Stimulated activated CD4-positive, alpha-beta T cell treated with anti-CD3 and anti-CD28 coated beads, TNF-alpha, amount 100 ng/mL, for 4 hours (primary cell): ENCODE measurements around the gene KCND3.

Experiments used
- DNase-seq, 3 experiments: peaks; one replicate each; pipeline ENCODE4 v3.0.0-alpha.2; 2020; ENCODE audit warnings: low read depth in 3 of 3

KCND3 gene

GRCh38 chr1:111848852-111849545 lies 140.5 kb downstream of the KCND3 start:
- DNase-seq: no peak

GRCh38 chr1:111847466-111847865 lies 142.0 kb downstream of the KCND3 start:
- DNase-seq: no peak

GRCh38 chr1:111846842-111847241 lies 142.6 kb downstream of the KCND3 start:
- no peak for DNase-seq

DNA sequence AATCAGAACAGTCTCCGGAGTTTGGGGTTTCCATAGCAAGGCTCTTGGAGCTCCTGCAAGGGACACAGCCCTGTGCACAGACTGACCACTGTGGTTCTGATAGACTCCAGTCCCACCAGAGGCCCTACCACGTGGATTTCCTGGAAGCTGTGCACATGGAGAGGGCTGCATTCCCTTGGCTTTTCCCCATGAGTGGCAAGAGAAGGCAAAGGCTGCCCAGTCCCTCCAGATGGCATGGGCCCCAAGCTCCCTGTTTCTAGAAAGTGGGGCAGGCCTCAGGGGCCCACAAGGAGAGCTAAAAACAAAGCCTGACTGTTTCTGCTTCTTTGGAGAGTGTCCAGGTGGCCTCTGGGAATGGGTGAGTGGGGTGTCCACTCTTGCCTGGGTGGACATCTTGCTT lies 146.3 kb downstream of the KCND3 start:
- DNase-seq: no peak

DNA sequence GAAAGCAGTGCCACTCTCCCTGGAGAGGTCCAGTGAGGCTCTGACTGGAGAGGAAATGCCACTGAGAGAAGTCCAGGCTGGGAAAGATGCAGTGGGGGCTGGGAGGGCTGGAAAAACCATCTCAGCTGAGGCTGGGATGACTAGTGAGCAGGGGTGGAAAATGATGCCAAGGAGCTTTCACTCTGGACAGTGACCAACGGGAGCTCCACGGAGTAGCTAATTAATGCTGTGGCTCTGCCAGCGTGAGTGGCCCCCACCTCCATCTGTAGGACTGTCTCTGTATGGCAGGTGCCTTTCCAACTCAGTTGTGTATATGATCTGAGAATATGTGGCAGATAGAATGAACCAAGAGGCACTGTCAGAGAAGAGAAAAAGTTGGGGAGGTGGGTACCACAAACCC lies 147.1 kb downstream of the KCND3 start:
- DNase-seq: no peak

DNA sequence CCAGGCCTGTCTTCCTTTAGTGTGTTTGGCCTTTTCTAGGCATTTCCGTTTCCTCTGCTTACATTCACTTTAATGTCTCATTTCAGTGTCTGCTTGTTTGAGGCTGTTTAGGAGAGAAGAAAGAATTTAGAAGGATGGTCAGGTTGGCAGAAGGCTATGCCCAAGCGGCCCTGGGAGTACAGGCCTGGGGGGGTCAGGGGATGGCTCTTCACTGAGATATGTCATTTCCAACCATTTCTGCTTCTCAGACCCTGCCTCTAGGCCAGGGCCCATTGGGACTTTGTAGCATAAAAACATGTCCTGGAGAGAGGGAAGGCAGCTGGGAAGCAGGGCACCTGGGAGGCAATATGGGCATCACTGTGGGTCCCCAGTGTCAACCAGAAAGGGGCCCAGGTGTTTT lies 147.7 kb downstream of the KCND3 start:
- DNase-seq: no peak

DNA sequence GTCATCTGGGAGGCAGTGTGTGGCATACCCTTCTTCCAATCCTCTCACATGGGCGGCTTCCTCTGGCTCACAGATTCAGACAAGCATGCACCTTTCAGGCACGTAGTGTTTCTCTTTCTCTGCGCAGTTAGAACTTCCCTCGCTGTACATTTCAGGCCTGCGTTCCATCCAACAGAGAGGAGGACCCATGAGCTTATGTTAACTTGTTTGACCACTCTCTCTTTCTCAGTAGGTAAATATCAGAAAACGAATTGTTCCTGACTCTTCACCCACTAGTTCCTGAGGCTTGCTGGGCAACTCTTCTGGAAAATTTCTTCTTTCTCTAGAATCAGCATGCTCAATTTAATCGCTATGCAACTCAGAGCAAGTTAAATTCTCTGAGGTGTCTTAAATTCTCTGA lies 148.3 kb downstream of the KCND3 start:
- DNase-seq: no peak

GRCh38 chr1:111837393-111837792 lies 152.1 kb downstream of the KCND3 start:
- no peak for DNase-seq

- no peak for DNase-seq
These were observed 153.4 kb downstream of the KCND3 start for GRCh38 chr1:111836111-111836510.

- no peak for DNase-seq
These were observed 154.0 kb downstream of the KCND3 start for GRCh38 chr1:111835514-111835913.

DNA sequence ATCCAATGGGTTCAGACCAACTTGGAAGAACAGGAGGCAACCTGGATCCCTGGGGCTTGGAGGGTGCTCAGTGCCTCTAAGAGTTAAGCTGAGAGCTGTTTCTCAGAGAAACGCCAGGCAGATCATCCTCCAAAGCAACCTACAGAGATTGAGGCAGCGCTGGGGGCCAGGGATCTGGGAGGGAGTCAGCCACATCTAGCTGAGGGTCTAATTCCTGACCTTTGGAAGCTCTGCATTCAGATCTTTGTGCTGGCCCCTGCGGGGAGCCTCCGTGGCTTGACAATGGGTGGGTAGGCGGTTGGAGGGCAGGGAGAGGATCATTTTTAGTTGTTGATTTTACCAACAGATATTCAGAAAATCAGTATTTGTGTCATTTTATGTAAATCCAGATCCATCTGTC lies 154.5 kb downstream of the KCND3 start:
- DNase-seq: no peak

- no peak for DNase-seq
These were observed 156.1 kb downstream of the KCND3 start for GRCh38 chr1:111833334-111833733.

DNA sequence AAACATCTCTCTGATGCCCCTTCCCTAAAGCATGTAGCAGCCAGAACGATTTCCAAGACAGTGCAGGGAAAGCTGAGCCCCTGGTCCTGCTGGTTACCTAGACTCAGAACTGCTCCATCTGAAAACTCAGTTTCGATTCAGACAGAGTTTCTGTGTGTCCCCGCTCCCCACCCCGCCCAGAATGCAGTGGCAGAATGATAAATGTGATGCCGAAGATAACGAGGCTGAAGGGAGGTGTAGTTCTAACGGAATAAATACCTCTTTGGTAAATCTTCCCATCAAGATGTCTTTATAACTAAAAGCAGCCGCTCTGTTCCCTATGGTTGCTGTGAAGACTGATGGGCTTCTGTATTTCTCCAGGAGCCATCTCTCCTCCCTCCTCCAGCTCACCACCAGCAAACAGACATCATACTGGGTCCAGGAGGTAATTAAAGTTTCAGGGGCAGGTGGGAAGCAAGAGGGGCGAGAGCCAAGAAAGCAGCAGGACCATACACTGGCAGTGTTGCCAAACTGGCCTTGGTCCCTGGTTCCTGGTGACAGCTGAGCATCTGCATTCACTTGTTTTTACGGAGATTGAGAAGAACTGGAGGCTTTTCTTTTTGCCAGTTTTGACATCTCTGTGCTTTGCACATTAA lies 156.8 kb downstream of the KCND3 start:
- no peak for DNase-seq

GRCh38 chr1:111831153-111831552 lies 158.3 kb downstream of the KCND3 start:
- no peak for DNase-seq

- DNase-seq: no peak
These were observed 161.5 kb downstream of the KCND3 start for GRCh38 chr1:111827946-111828345.

DNA sequence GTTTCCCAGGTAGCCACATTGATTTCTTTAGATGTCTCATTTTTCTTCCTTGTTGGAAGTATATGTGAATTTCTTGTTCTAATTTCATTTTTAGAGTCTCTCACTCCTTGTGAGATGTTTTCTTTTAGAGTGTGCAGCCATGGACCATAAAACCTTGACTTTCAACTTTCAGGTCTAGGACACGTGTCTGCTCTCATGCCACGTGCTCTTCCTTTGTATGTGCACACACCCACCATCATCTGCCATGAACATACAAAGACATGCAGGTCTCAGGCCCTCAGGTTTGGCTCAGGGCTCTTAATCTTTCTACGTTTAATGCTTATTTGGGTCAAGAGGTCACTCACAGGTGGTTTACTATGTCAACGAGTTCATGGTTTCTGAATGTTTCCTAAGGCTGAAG lies 163.2 kb downstream of the KCND3 start:
- DNase-seq: no peak

- DNase-seq: no peak
These were observed 164.3 kb downstream of the KCND3 start for GRCh38 chr1:111825217-111825616.

DNA sequence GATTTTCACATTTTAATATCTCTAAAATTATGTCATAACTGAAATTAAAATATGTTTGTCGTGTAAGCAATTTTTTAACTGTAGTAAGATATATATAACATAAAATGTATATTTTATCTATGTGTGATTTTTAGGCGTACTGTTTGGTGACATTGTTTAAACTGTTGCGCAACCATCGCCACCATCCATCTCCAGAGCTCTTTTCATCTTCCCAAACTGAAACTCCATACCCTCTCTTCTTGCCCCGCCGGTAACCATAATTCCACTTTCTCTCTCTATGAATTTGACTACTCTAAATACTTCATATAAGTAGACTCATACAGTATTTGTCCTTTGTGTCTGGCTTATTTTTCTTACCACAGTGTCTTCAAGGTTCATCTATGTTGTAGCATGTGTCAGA lies 167.3 kb downstream of the KCND3 start:
- no peak for DNase-seq

GRCh38 chr1:111821121-111821745 lies 168.2 kb downstream of the KCND3 start:
- no peak for DNase-seq

- DNase-seq: no peak
These were observed 169.8 kb downstream of the KCND3 start for GRCh38 chr1:111819566-111820263.

GRCh38 chr1:111818546-111818945 lies 170.9 kb downstream of the KCND3 start:
- no peak for DNase-seq

DNA sequence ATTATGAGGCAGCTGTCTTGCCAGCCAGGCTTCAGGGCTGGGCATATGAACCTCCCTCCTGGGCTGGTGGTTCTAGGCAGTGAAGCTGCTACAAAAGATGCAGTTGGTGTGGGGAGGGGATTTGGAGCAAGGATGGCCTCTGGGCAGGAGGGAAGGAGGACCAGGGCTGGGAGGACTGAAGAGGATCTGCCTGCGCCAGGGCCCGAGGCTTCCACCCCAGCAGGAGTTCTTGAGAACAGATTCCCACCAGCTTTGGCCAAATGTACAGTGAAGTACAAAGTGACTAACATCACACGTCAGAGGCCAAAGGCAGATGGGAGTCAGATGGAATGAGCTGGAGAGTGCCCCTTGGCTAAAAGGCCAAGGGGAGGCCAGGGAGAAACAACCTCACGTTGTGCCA lies 171.4 kb downstream of the KCND3 start:
- no peak for DNase-seq

DNA sequence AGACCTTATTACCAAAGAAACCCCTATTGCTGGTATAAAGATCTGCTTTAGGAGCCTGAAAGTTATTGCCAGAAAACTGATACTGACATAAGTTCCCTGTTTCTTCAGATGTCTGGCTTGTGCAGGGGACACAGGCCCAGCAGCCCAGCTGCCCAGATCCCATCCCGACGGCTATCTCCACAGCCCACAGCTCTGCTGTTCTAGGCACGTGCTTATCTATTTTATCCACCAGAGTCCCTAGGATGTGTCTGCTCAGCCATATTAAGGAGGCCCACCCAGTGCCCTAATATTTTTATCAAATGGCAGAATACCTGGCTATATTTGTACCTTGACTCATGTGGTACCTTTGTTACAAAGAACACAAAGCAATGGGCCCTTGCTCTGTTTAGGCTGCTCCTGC lies 174.8 kb downstream of the KCND3 start:
- no peak for DNase-seq
